Coronary artery (tissue), 2 donors: ENCODE data around the gene PNKP.

ENCODE experiments used
- DNase-seq: peaks from one replicate; pipeline ENCODE4 v3.0.0-alpha.2; 2017; ENCODE audit warnings: low spot score
- H3K27ac ChIP-seq, 2 donors: fragments of 200-600 bp; sonication (generic); one replicate each; pipeline ENCODE4 v1.5.1; 2016 to 2019
- H3K4me3 ChIP-seq: fragments of 200-600 bp; sonication (generic); 2 replicates; pipeline ENCODE4 v1.5.1; 2016; ENCODE audit warnings: mild to moderate bottlenecking, moderate library complexity
- TF ChIP-seq, protein P1 (sequence below): fragments of 200-600 bp; sonication (generic); IDR thresholded peaks from one replicate; pipeline ENCODE4 v1.5.1; 2019; ENCODE audit warnings: antibody characterized with exemption

The PNKP gene

DNA sequence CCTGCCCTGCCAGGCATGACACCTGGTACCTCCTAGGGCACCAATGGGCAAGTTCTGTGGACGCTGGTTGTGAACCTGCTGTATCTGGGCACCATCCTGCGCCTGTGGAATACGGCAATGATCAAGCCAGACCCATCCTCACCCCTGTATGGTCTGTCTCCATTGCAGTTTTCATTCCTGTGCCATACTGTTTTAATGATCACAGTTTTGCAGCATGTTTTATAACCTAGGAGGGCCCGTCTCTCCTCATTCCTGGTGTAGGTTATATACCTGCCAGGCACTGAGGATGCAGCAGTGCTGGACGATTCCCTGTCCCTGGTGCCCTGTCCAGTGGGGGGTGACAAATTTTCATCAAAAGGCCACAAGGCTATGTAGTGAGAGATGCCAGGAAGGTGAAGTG, 15.7 kb upstream of the PNKP start:
- no peak for DNase-seq
- no peak overlapping the region for H3K27ac ChIP-seq
- H3K4me3 ChIP-seq = no peak overlapping the region
- TF ChIP-seq, protein P1, sequence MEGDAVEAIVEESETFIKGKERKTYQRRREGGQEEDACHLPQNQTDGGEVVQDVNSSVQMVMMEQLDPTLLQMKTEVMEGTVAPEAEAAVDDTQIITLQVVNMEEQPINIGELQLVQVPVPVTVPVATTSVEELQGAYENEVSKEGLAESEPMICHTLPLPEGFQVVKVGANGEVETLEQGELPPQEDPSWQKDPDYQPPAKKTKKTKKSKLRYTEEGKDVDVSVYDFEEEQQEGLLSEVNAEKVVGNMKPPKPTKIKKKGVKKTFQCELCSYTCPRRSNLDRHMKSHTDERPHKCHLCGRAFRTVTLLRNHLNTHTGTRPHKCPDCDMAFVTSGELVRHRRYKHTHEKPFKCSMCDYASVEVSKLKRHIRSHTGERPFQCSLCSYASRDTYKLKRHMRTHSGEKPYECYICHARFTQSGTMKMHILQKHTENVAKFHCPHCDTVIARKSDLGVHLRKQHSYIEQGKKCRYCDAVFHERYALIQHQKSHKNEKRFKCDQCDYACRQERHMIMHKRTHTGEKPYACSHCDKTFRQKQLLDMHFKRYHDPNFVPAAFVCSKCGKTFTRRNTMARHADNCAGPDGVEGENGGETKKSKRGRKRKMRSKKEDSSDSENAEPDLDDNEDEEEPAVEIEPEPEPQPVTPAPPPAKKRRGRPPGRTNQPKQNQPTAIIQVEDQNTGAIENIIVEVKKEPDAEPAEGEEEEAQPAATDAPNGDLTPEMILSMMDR = no peak

DNA sequence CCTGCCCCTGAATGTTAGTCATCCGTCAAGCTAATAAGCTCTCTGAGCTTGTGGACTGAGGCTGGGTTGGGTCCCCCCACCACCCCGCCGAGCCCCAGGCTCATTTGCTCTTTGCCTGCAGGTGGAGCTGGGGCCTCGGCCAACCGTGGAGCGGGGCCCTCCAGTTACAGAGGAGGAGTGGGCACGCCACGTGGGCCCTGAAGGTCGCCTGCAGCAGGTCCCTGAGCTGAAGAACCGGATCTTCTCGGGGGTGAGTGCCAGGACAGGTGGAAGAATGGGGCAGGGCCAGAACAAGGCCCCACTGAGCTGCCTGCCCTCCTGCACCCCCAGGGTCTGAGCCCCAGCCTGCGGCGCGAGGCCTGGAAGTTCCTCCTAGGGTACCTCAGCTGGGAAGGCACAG, 15.3 kb upstream of the PNKP start:
- Histone ChIP-seq H3K4me3 (no peak overlapping the region), H3K27ac (no peak overlapping the region)
- TF ChIP-seq, protein P1 = no peak
- DNase-seq = no peak

DNA sequence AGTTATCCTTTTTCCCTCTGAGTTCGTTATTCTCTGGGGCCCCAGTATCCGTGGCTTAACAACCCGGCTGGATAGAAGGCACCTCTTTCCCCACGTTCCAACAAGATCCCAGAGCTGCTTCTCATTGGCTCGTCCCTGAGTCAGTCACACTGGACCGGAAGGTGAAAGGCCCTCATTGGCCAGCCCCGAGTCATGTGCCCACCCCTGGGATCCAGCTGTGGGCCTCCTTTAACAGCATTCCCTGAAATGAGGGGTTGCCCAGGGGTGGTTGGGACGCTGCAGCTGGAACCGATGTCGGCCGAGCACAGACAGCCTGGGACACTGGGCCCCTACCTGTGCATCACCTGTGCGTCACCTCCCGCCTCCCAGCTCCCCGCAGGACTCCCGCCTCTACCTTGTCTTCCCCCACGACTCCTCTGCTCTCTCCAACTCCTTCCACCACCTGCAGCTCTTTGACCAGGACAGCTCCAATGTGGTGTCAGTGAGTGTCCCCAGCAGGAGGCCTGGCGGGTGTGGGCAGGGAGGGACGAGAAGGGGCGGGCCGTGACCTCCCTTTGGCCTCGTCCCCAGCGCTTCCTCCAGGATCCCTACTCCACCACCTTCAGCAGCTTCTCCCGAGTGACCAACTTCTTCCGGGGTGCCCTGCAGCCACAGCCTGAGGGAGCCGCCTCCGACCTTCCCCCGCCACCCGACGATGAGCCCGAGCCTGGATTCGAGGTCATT, 14.5 kb upstream of the PNKP start:
- Histone ChIP-seq H3K4me3 (no peak overlapping the region), H3K27ac (no peak overlapping the region)
- TF ChIP-seq, protein P1 = no peak
- no peak for DNase-seq

DNA sequence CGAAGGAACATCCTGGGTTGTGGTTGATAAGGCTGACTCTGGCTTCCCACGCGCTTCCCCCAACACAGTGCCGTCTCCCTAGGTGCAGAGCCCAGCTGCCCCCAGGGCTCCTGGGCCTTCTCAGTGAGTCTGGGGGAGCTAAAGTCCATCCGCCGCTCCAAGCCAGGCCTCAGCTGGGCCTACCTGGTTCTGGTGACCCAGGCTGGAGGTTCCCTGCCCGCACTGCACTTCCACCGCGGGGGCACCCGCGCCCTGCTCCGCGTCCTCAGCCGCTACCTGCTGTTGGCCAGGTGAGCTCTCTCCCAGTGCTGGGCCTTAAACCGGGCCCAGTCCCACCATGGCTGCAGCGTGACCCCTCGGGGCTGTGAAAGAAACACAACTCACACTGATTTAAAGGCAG, 13.8 kb upstream of the PNKP start:
- H3K4me3 ChIP-seq = no peak overlapping the region
- H3K27ac ChIP-seq = no peak overlapping the region
- no peak for DNase-seq
- TF ChIP-seq, protein P1 = no peak

DNA sequence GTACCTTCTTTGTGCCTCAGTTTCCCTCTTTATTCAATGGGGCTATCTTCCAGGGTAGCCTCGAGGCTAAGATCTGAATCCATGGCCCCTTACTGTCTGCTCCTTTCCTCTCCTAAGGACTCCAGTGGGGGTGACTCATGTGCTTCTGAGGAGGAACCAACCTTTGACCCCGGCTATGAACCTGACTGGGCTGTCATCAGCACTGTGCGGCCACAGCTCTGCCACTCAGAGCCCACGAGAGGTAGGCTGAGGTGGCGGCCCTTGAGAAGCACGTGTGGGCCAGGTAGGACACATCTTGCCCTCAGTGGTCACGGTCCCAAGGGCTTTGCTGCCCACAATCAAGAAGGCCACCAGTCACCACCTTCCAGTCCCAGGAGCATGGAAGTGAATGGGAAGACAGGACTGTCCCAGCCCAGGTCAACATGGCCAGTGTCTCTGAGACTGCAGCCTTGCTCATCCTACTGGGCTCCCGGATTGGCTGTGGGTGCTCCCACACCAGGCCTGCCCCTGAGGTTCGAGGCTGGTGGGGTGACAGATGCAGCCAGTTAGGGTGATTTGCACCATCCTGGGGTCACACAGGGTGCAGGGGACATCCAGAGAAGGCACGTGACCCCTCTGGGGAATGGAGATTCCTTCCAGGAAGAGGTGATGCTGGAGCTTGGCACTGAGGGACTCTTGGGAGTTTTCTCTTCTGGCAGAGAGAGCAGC, 12.9 kb upstream of the PNKP start:
- H3K27ac ChIP-seq = no peak overlapping the region
- no peak for DNase-seq
- no peak overlapping the region for H3K4me3 ChIP-seq
- TF ChIP-seq, protein P1 = no peak

DNA sequence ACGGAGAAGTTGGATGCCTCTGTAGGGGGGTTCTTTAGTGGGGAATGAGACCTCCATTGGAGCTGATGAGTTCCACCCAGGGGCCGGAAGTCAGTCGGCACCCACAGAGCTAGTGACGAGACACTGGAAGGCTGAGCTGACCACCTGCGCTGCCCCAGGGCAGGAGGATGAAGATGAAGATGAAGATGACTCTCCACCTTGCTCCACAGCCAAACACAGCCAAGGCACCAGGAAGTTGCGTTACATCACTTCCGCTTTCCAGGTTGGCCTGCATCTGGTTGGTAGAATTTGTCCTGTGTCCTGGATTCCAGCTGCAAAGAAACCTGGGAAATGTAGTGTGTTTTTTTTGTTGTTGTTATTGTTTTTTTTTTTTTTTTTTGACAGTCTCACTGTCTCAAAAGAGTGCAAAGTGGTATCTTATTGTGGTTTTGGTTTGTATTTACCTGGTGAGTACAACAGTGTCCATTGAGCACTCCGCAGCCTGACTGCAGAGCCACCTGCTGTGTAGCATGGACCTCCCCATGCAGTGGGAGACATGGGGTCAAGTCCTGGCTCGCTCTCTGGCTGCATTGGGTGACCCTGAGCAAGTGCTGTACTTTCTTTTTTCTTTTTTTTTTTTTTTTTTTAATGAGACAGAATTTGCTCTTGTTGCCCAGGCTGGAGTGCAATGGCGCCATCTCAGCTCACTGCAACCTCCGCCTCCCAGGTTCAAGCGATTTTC, 12.0 kb upstream of the PNKP start:
- no peak overlapping the region for H3K27ac ChIP-seq
- TF ChIP-seq, protein P1 = no peak
- DNase-seq = no peak
- H3K4me3 ChIP-seq = no peak overlapping the region
